ENCODE measurements around the gene GRPEL2. TPM values are rescaled to one million over a fixed set of nuclear protein-coding genes. Genes with fewer than 3 reads are reported as not detected.

GRPEL2 gene
- total and polyA plus RNA-seq, 2 of the 8 experiments (the other 6 are each of a cell fraction or from before 2014, with no cell fraction given) = 11.2 to 52.2 TPM

- no peak for TF ChIP-seq CEBPB (IDR thresholded peaks at IDR 0.05; ENCODE audit: low read depth, low read length)
- no peak for TF ChIP-seq CHD7 (IDR thresholded peaks at IDR 0.05; ENCODE audit: insufficient replicate concordance, low read length)
- TF ChIP-seq KDM1A (IDR thresholded peaks at IDR 0.05; ENCODE audit: borderline replicate concordance, low read length) = no peak
- TF ChIP-seq SP2 (IDR thresholded peaks at IDR 0.05; ENCODE audit: low read length) = no peak
Measured at GRCh38 chr5:149298842-149299404, 46.4 kb upstream of the GRPEL2 start (continued).

Measured in H1 (cell line).